HG02938 (cell line): ENCODE results near the gene TTC1.
"Not testable (repeated sequence)": the region's sequence is repeated elsewhere in the genome, so short reads cannot be mapped to it uniquely, and the experiment has no call there.

Experiments used
- ATAC-seq: cut with Tn5 transposase; IDR thresholded peaks from one replicate; pipeline ENCODE4 v1.9.1; 2021; ENCODE audit warnings: mild to moderate bottlenecking, moderate library complexity; ENCODE audit not compliant: unreplicated experiment

The TTC1 gene

DNA sequence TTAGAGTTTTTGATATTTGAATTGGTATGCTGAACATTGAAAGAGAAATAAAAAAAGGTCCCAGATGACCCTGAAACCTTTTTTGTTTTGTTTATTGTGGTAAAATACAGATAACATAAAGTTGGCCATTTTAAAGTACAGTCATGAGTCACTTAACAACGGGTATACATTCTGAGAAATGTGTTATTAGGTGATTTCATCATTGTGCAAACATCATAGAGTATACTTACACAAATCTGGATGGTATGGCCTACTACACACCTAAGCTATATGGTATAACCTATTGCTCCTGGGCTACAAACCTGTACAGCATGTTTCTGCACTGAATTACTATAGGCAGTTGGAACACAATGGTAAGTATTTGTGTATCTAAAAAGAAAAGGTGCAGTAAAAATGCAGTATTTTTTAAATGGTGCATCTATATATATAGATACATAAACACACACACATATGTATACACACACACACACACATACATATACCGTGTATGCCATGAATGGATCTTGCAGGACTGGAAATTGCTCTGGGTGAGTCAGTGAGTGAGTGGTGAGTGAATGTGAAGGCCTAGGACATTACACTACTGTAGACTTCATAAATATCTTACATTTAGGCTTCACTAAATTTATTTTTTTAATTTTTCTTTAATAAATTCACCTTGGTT lies 31.0 kb downstream of the TTC1 start:
- ATAC-seq = no peak

- no peak for ATAC-seq
Observed at GRCh38 chr5:160040471-160040835, 31.5 kb downstream of the TTC1 start.

GRCh38 chr5:160042671-160043070 lies 33.7 kb downstream of the TTC1 start:
- no peak for ATAC-seq

DNA sequence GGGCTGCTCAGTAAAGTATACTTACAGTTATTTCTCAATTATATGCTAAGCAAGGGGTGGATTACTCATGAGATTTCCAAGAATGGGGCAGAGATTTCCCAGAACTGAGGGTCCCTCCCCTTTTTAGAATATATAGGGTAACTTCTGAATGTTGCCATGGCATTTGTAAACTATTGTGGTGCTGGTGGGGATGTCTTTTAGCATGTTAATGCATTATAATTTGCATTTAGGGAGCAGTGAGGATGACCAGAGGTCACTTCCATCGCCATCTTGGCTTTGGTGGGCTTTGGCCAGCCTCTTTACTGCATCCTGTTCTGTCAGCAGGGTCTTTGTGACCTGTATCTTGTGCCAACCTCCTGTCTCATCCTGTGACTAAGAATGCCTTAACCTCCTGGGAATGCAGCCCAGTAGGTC lies 35.5 kb downstream of the TTC1 start:
- no peak for ATAC-seq

GRCh38 chr5:160044967-160045366 lies 36.0 kb downstream of the TTC1 start:
- ATAC-seq = no peak

DNA sequence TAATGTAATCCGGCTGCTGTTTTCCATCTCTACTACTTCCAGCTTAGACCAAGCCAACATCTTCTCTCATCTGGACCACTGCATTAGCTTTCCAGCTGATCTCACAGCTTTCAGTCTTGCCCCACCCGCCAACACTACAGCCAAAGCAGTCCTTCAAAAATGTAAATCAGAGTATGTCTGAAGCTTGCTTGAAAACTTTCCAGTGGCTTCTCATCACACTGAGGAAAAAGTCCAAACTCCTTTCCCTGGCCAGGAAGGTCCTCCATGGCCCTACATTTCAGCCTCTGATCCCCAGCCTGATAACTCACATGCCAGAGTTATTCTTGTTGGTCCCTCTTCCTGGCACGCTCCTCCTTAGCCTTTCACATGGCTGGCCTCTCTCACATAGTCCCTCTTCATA lies 38.5 kb downstream of the TTC1 start:
- no peak for ATAC-seq

DNA sequence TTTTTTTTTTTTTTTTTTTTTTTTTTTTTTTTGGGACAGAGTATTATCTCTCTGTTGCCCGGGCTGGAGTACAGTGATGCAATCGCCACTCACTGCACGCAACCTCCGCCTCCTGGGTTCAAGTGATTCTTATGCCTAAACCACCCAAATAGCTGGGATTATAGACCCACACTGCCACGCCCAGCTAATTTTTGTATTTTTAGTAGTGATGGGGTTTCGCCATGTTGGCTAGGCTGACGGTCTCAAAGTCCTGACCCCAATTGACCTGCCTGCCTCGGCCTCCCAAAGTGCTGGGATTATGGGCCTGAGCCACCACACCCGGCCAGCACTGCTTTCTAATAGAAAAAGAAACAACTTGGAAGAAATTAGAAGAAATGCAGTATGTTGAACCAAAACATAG lies 39.2 kb downstream of the TTC1 start:
- no peak for ATAC-seq

DNA sequence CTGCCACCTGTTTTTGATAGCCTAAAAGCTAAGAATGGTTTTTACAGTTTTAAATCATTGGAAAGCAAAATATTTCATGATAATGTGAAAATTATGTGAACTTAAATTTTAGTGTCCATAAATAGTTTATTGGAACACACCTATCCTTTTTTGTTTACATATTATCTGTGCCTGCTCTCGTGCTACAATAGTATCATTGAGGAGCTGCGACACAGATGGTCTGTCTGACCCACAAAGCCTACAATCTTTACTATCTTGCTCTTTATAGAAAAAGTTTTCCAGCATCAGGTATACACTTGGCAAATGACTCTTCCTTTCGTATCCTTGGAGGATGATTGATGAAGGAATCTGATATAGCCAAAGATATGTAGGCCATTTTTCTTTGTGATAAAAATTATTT lies 40.2 kb downstream of the TTC1 start:
- ATAC-seq = no peak

- no peak for ATAC-seq
Observed at GRCh38 chr5:160054047-160054446, 45.1 kb downstream of the TTC1 start.

GRCh38 chr5:160054831-160055230 lies 45.9 kb downstream of the TTC1 start:
- no peak for ATAC-seq

- no peak for ATAC-seq
Observed at GRCh38 chr5:160057256-160057655, 48.3 kb downstream of the TTC1 start.

- no peak for ATAC-seq
Observed at GRCh38 chr5:160060001-160060400, 51.1 kb downstream of the TTC1 start.

- no peak for ATAC-seq
Observed at GRCh38 chr5:160061770-160062169, 52.8 kb downstream of the TTC1 start.

DNA sequence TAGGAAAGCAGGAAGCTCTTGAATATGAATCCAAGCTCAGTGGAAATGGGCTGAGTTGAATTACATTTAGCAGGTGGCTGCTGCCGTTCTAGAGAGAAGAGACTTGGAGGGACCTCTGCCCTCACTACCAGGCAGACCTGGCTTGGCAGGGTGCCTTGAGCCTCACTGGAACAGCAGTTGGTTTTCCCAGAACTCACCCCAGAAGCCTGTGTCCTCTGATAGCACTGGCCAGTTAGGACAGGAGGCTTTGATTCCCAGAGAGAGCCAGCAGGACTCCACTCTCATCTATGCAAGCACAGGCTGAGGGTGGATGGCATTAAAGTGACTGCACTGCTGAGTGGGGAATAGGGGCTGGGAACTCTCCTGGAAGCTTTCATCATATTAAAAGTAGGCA lies 55.5 kb downstream of the TTC1 start:
- no peak for ATAC-seq

DNA sequence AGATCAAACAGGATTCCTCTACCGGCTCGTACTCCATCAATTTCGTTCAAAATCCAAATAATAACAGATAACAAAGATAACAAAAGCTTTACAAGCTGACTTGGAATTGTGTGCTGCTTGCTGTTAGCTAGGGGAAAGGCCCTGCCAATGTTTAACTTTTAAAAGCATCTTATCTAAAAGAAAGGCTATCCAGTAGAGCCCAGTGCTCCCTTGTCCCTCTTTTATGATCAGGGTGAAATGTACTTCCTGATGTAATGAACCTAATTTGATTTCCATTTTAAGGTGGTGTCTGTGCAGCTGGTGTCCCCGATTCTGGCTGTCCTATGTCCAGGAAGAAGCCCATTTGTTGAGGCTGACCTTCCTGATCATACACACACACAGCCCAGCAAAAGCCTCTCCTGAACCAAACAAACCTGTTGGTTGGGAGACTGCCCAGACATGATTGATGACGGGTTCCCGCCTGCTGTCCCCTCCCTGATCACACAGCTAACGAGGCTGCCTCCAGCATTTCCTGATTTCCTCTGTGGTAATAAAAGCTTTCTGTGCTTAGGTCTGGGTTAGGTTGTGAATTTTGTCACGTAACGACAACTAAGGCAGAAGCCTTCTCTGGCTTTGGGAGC lies 56.2 kb downstream of the TTC1 start:
- ATAC-seq = no peak

- ATAC-seq = not testable (repeated sequence)
Observed at GRCh38 chr5:160069120-160069519, 60.2 kb downstream of the TTC1 start.

DNA sequence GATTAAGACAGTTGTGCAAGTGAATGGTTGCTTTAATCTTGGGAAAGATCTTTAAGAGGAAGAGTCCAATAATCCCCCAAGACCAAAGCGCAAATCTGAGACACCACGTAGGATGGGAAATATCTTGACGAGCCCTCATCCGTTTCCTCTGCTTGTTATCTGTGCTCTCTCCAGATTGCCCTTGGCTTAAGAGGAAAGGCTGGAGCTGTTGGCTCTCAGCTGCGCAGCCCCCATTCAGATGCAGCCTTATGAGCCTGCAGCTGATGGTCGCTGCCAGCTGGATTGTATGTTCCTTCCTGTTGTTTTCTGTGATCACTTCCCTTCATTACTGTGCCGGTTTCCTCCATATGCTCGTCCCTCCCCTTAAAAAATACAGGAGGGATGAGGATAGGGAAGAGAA lies 62.6 kb downstream of the TTC1 start:
- ATAC-seq = no peak

DNA sequence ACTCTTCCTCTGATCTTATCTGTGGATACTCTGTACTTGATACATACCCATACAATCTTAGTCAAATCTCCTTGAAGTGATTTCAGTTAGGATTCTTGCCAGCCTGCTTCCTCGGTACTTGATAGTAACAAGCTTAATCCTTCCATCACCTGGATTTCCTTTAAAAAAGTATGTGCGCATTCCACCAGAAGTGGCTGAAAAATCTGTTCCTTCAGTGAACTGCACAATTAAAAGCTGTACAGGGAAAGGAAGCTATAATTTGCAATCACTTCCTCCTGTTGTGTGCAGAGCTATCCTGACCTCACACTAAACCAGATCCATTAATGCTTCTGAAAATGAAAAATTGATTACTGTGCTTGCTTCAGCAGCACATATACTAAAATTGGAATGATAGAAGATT lies 63.0 kb downstream of the TTC1 start:
- ATAC-seq = no peak

- ATAC-seq = no peak
Observed at GRCh38 chr5:160075073-160075472, 66.1 kb downstream of the TTC1 start.

DNA sequence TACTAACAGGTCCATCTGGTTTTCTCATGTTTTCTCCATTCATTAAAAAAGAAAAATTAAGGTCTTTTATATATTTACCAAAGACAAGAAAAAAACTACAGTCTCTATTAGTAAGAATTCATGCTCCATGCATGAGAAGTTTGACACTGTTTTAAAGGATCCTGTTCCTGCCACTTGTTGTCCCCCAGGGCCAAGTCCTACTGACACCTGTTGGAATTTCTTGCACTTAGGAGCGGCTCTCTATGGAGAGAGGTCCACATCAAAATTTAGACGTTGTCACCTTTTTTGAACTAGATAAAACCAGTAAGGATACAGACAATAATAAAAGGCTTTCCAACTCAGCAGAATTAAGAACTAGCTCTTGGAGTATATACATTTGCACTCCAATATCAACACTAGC lies 68.1 kb downstream of the TTC1 start:
- ATAC-seq = no peak

- no peak for ATAC-seq
Observed at GRCh38 chr5:160079753-160080152, 70.8 kb downstream of the TTC1 start.

DNA sequence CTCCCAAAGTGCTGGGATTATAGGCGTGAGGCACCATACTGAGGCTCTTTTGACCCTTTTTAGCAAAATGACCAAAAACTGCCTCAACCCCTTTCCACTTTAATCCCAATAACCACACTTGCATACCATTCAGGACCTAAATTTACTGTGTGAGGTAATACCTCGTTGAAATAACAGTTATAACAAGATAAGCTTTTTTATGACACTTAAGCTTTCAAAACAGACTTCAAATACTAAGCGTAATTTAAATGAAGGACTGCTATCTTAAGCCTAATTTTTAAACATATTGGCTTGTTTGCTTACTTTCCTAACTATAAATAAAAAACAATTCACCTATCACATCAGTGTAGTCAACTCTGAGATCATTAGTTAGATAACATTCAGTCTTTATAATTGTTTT lies 72.6 kb downstream of the TTC1 start:
- ATAC-seq = no peak
